ENCODE data around the gene CCDC12. TPM values are rescaled to one million over a fixed set of nuclear protein-coding genes. Genes with fewer than 3 reads are reported as not detected.

The CCDC12 gene
- total and polyA plus RNA-seq, 4 experiments from 2014 or later: 59.3 to 102 (median 73.0) TPM

DNA sequence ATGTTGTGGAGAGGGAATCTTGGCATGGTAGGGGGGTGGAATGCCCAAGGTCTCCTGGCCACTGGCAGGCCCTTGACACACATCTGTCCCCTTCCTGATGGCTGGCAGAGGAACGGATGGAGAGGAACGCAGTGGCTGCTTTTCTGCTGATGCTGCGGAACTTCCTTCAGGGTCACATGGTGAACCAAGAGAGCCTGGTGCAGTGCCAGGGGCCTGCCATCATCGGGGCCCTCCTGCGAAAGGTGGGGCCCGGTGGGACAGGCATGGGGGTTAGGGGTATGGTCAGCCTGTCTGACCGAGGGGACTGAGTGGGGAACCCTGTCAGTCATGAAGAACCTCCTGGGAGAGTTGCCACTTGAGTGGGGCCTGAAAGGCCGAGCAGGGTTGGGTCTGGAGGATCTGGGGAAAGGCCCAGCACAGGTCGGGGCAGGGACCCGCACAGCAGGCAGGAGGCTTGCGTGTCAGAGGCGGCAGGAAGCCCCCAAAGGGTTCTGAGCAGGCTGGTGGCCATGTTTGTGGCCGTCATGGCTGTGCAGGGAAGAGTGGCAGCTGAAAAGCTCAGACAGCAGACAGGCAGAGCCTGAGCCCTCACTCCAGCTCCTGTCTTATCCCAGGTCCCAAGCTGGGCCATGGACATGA is 21.0 kb upstream of the CCDC12 start:
- no peak overlapping the region for H3K4me3 Mint-ChIP-seq

DNA sequence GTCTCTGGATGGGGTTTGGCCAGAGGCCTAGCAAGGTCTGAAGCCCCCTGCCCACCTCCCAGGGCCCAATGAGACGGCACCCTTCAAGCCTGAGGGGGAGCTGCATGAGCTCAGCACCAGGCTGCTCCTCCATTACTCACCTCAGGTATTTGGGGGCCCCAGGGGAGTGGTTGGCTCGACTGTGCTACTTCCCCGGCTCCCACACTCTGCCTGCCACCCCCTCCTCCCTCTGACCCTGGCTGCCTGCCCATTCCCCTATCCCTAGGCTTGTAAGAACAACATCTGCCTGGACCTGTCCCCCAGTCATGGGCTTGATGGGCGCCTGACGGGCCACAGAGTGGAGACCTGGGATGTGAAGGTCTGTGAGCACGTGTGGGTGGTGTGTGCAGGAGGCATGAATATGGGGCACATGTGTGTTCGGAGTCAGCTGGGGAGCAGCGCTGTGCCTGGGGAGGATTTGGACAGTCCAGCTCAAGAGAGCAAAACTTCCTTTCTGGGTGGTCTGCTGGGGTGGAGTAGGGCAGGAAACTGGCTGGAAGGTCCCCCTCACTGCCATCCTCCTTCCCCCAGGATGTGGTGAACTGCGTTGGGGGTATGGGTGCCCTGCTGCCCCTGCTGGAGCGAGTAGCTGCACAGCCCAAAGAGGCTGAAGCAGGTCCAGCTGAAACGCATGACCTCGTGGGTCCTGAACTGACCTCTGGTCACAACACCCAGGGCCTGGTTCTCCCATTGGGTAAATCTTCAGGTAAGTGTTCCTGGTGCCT is 20.3 kb upstream of the CCDC12 start:
- intact Hi-C loops (cut with micrococcal nuclease): no loop called here
- peaks cover 17 to 51% of the 10 kb centered on the region in 2 donors for H3K36me3 Mint-ChIP-seq
- POLR2A ChIA-PET (ENCODE audit: partially characterized antibody): interaction anchor here (1.0 to 4.5 kb wide), 6 partner anchors 9 to 85 kb away, joined by 3 to 34 read pairs (median 12); partner anchors contain the start of genes CCDC12 and NBEAL2

More for the DNA sequence above, 21.0 kb upstream of the CCDC12 start:
- H3K4me1 ChIP-seq (ENCODE audit: insufficient read depth, low read length): peaks cover 23% of the 10 kb centered on the region
- CTCF ChIA-PET (ENCODE audit: partially characterized antibody): interaction anchor here (0.9 to 3.9 kb wide), 24 partner anchors 10 to 138 kb away, joined by 3 to 33 read pairs (median 8); partner anchors contain the start of genes CCDC12 and NBEAL2
- Mint-ChIP-seq H3K27me3 (no peaks in the 10 kb centered on the region), H3K4me1 (peaks cover 11 to 29% (median 19%) of the 10 kb centered on the region in 4 donors), H3K9me3 (no peaks in the 10 kb centered on the region), H3K27ac (peak overlapping the region in 5 of 7 donors; percentile 65 to 88 (median 78)), H3K36me3 (peaks cover 21 to 51% of the 10 kb centered on the region in 2 donors)
- H3K4me3 ChIP-seq (ENCODE audit: low read length in 2 of 2): no peak overlapping the region
- DNase-seq: no peak
- POLR2A ChIA-PET (ENCODE audit: partially characterized antibody): interaction anchor here (0.8 to 4.5 kb wide), 11 partner anchors 9 to 88 kb away, joined by 3 to 34 read pairs (median 5); partner anchors contain the start of genes CCDC12 and NBEAL2
- no peaks in the 10 kb centered on the region for H3K27me3 ChIP-seq (ENCODE audit: insufficient read depth, low read length)
- no peaks in the 10 kb centered on the region for H3K9me3 ChIP-seq (ENCODE audit: control insufficient read depth in 1 of 2, low read length in 2 of 2)
- no peak overlapping the region for H3K27ac ChIP-seq (ENCODE audit: low read depth, low read length)
- intact Hi-C loops (cut with micrococcal nuclease): loop anchor here (1.0 kb wide), 3 partner anchors 18 to 131 kb away; partner anchors contain the start of gene NBEAL2
- H3K36me3 ChIP-seq (ENCODE audit: insufficient read depth, low read length): peaks cover 86% of the 10 kb centered on the region

DNA sequence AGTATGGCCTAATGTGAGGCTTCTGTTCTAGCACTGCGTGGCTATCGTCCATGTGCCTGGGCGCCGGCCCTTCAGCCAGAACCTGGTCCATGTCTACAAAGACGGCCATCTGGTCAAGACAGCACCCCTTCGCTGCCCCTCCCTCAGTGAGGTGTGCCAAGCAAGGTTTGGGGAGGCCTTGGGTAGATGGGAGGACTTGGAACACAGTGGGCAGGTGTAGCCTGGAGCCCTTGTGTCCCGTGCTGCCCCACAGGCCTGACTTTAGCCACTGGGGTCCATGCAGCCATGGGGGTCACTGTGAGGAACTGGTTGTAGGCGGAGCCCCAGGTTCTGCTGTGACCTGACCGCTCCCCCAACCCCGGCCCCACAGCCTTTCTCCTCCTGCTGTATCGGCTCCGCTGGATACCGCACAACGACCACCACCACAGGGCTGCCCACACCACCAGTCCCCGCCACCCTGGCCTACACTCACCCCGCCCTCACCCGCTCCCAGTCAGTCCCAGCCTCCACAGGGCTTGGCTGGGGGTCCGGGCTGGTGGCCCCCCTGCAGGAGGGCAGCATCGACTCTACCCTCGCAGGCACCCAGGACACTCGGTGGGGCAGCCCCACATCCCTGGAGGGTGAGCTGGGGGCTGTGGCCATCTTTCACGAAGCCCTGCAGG is 19.5 kb upstream of the CCDC12 start:
- POLR2A ChIA-PET (ENCODE audit: partially characterized antibody): interaction anchor here (1.0 to 11.1 kb wide), 5 partner anchors 8 to 48 kb away, joined by 6 to 222 read pairs (median 21); partner anchors contain the start of genes CCDC12 and NBEAL2
- CTCF ChIA-PET (ENCODE audit: partially characterized antibody): interaction anchor here (1.0 to 3.9 kb wide), 2 partner anchors 9 to 73 kb away, joined by 3 to 33 read pairs; no protein-coding TSS in a partner anchor
- H3K9me3 Mint-ChIP-seq: no peaks in the 10 kb centered on the region
- H3K27me3 ChIP-seq (ENCODE audit: insufficient read depth, low read length): no peaks in the 10 kb centered on the region
- H3K4me1 Mint-ChIP-seq: peaks cover 11 to 38% (median 25%) of the 10 kb centered on the region in 4 donors
- no peak for DNase-seq
- H3K27me3 Mint-ChIP-seq: no peaks in the 10 kb centered on the region
- no peak overlapping the region for H3K27ac ChIP-seq (ENCODE audit: low read depth, low read length)
- peaks cover 14 to 51% of the 10 kb centered on the region in 2 donors for H3K36me3 Mint-ChIP-seq
- peaks cover 81% of the 10 kb centered on the region for H3K36me3 ChIP-seq (ENCODE audit: insufficient read depth, low read length)
- peak overlapping the region in 1 of 7 donors; percentile 37 for H3K27ac Mint-ChIP-seq
- H3K4me1 ChIP-seq (ENCODE audit: insufficient read depth, low read length): peaks cover 29% of the 10 kb centered on the region
- H3K4me3 Mint-ChIP-seq: no peak overlapping the region
- intact Hi-C loops (cut with micrococcal nuclease): no loop called here
- no peak overlapping the region for H3K4me3 ChIP-seq (ENCODE audit: low read length in 2 of 2)
- H3K9me3 ChIP-seq (ENCODE audit: control insufficient read depth in 1 of 2, low read length in 2 of 2): no peaks in the 10 kb centered on the region

More for the DNA sequence above, 20.3 kb upstream of the CCDC12 start:
- DNase-seq: no peak
- Mint-ChIP-seq H3K27ac (peak overlapping the region in 6 of 7 donors; percentile 18 to 75 (median 66)), H3K27me3 (no peaks in the 10 kb centered on the region), H3K4me1 (peaks cover 11 to 31% (median 20%) of the 10 kb centered on the region in 4 donors), H3K4me3 (peak overlapping the region in 1 of 8 donors; percentile 14), H3K9me3 (no peaks in the 10 kb centered on the region)
- peaks cover 81% of the 10 kb centered on the region for H3K36me3 ChIP-seq (ENCODE audit: insufficient read depth, low read length)
- CTCF ChIA-PET (ENCODE audit: partially characterized antibody): interaction anchor here (1.0 to 3.9 kb wide), 5 partner anchors 9 to 130 kb away, joined by 3 to 33 read pairs (median 10); no protein-coding TSS in a partner anchor
- no peak overlapping the region for H3K27ac ChIP-seq (ENCODE audit: low read depth, low read length)
- no peaks in the 10 kb centered on the region for H3K27me3 ChIP-seq (ENCODE audit: insufficient read depth, low read length)
- no peak overlapping the region for H3K4me3 ChIP-seq (ENCODE audit: low read length in 2 of 2)
- H3K9me3 ChIP-seq (ENCODE audit: control insufficient read depth in 1 of 2, low read length in 2 of 2): no peaks in the 10 kb centered on the region
- H3K4me1 ChIP-seq (ENCODE audit: insufficient read depth, low read length): peaks cover 23% of the 10 kb centered on the region

DNA sequence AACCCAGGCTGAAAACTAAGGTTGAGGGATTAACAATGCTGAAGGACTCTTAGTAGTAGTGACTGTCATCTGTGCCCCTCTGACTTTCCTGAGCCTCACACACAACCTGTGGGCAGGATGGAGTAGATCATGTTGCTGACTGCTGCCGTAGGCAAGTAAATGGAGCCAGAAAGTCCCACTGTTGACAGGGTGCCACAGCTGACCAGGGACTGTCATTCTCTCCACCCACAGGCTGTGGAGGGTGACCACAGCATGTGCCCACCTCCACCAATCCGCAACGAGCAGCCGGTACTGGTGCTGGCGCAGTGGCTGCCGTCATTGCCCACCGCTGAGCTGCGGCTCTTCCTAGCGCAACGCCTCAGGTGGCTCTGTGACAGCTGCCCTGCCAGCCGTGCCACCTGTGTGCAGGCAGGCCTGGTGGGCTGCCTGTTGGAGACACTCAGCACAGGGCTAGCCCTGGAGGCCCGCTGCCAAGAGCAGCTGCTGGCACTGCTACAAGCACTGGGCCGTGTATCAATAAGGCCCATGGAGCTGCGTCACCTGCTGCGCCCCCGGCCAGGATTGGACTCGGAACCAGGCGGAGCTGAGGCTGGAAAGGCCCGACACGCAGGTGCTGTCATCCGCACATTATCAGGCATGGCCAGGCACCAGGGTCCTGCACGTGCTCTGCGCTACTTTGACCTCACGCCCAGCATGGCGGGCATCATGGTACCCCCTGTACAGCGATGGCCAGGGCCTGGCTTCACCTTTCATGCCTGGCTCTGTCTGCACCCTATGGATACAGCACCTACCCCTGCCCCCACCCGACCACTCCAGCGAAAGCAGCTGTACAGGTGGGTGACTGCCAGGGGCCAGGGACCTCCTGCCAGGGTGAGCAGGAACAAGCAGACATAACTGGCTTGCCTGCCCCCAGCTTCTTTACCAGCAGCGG is 18.5 kb upstream of the CCDC12 start:
- Mint-ChIP-seq H3K9me3 (no peaks in the 10 kb centered on the region), H3K36me3 (peaks cover 14 to 57% of the 10 kb centered on the region in 2 donors), H3K4me1 (peaks cover 15 to 47% (median 34%) of the 10 kb centered on the region in 4 donors), H3K4me3 (no peak overlapping the region), H3K27ac (peak overlapping the region in 4 of 7 donors; percentile 36 to 66 (median 44)), H3K27me3 (no peaks in the 10 kb centered on the region)
- CTCF ChIA-PET (ENCODE audit: partially characterized antibody): interaction anchor here (1.0 to 1.5 kb wide), 4 partner anchors 13 to 71 kb away, joined by 3 to 5 read pairs (median 4); no protein-coding TSS in a partner anchor
- no peak for DNase-seq
- Histone ChIP-seq H3K4me3 (ENCODE audit: low read length in 2 of 2) (no peak overlapping the region), H3K27ac (ENCODE audit: low read depth, low read length) (no peak overlapping the region), H3K4me1 (ENCODE audit: insufficient read depth, low read length) (peaks cover 38% of the 10 kb centered on the region), H3K9me3 (ENCODE audit: control insufficient read depth in 1 of 2, low read length in 2 of 2) (no peaks in the 10 kb centered on the region), H3K36me3 (ENCODE audit: insufficient read depth, low read length) (peaks cover 77% of the 10 kb centered on the region), H3K27me3 (ENCODE audit: insufficient read depth, low read length) (no peaks in the 10 kb centered on the region)
- POLR2A ChIA-PET (ENCODE audit: partially characterized antibody): interaction anchor here (1.0 to 11.1 kb wide), 2 partner anchors 10 to 19 kb away, joined by 4 to 222 read pairs; partner anchors contain the start of genes CCDC12 and NBEAL2
- intact Hi-C loops (cut with micrococcal nuclease): no loop called here

DNA sequence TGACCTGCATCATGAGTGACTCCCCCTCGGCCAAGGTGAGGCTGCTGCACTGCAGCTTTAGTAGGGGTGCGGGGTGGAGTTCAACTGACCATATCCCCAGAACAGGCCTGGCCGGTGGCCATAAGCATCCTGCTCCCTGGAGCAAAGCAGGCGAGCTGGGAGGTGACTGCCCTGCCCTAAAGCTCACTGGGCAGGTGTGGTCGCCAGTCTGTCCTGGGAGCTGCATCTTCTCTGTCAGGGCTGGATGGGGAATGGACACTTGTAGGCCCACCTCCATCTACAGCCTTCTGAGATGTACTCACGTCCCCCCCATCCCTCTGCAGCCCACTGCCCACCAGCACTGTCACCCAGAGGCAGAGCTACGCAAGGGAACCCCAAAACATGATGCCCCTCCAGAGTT is 17.4 kb upstream of the CCDC12 start:
- Histone ChIP-seq H3K4me1 (ENCODE audit: insufficient read depth, low read length) (peaks cover 49% of the 10 kb centered on the region), H3K27me3 (ENCODE audit: insufficient read depth, low read length) (no peaks in the 10 kb centered on the region), H3K9me3 (ENCODE audit: control insufficient read depth in 1 of 2, low read length in 2 of 2) (no peaks in the 10 kb centered on the region), H3K4me3 (ENCODE audit: low read length in 2 of 2) (no peak overlapping the region), H3K27ac (ENCODE audit: low read depth, low read length) (no peak overlapping the region), H3K36me3 (ENCODE audit: insufficient read depth, low read length) (peaks cover 76% of the 10 kb centered on the region)
- no peak for DNase-seq
- Mint-ChIP-seq H3K27ac (peak overlapping the region in 2 of 7 donors; percentile 47 to 50), H3K27me3 (no peaks in the 10 kb centered on the region), H3K36me3 (peaks cover 18 to 59% of the 10 kb centered on the region in 2 donors), H3K4me1 (peaks cover 23 to 57% (median 44%) of the 10 kb centered on the region in 4 donors), H3K9me3 (no peaks in the 10 kb centered on the region), H3K4me3 (no peak overlapping the region)
- CTCF ChIA-PET (ENCODE audit: partially characterized antibody): interaction anchor here (1.0 to 1.5 kb wide), 5 partner anchors 12 to 127 kb away, joined by 3 to 5 read pairs (median 4); no protein-coding TSS in a partner anchor
- POLR2A ChIA-PET (ENCODE audit: partially characterized antibody): interaction anchor here (1.0 to 11.1 kb wide), 3 partner anchors 18 to 62 kb away, joined by 3 to 222 read pairs (median 3); partner anchors contain the start of genes CCDC12 and NBEAL2
- intact Hi-C loops (cut with micrococcal nuclease): no loop called here

DNA sequence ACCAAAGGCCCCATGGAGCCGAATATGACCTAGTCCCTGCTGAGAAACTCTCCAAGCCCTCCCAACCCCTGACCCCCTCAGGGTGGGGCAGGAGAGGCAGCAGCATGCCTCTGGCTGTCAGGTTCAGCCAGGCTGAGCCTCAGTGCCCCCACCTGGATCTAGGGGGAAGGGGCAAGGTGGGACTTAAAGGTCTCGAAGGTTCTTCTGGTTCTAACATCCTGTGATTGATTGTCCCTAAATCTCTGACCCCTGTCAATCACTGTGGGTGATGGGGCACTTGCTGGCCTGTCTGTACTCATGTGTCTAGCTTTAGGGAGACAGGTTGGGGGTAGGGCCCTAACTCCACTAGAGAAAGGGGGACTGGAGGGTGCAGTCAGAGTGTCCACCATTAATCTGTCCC is 16.7 kb upstream of the CCDC12 start:
- Histone ChIP-seq H3K9me3 (ENCODE audit: control insufficient read depth in 1 of 2, low read length in 2 of 2) (no peaks in the 10 kb centered on the region), H3K27me3 (ENCODE audit: insufficient read depth, low read length) (no peaks in the 10 kb centered on the region), H3K4me1 (ENCODE audit: insufficient read depth, low read length) (peaks cover 53% of the 10 kb centered on the region), H3K4me3 (ENCODE audit: low read length in 2 of 2) (no peak overlapping the region), H3K36me3 (ENCODE audit: insufficient read depth, low read length) (peaks cover 70% of the 10 kb centered on the region), H3K27ac (ENCODE audit: low read depth, low read length) (no peak overlapping the region)
- H3K4me3 Mint-ChIP-seq: no peak overlapping the region
- DNase-seq: no peak
- peaks cover 13 to 59% of the 10 kb centered on the region in 2 donors for H3K36me3 Mint-ChIP-seq
- H3K4me1 Mint-ChIP-seq: peaks cover 27 to 60% (median 47%) of the 10 kb centered on the region in 4 donors
- H3K9me3 Mint-ChIP-seq: no peaks in the 10 kb centered on the region
- H3K27ac Mint-ChIP-seq: peak overlapping the region in 1 of 7 donors; percentile 52
- no peaks in the 10 kb centered on the region for H3K27me3 Mint-ChIP-seq
- ChIA-PET POLR2A (ENCODE audit: partially characterized antibody) (interaction anchor here (1.0 to 11.1 kb wide), 3 partner anchors 18 to 62 kb away, joined by 3 to 222 read pairs (median 3); partner anchors contain the start of genes CCDC12 and NBEAL2), CTCF (ENCODE audit: partially characterized antibody) (interaction anchor here (1.2 to 1.4 kb wide), 2 partner anchors 80 to 126 kb away, joined by 3 to 5 read pairs; no protein-coding TSS in a partner anchor)
- intact Hi-C loops (cut with micrococcal nuclease): no loop called here
